Measurements from ENCODE around the gene SGSM2. TPM values are rescaled to one million over a fixed set of nuclear protein-coding genes. Genes with fewer than 3 reads are reported as not detected.
A peak's percentile ranks its signal among the peaks of the same experiment; 100 is the strongest.

Gene SGSM2
- total RNA-seq, 1 donor from 2014 or later = 39.1 TPM

DNA sequence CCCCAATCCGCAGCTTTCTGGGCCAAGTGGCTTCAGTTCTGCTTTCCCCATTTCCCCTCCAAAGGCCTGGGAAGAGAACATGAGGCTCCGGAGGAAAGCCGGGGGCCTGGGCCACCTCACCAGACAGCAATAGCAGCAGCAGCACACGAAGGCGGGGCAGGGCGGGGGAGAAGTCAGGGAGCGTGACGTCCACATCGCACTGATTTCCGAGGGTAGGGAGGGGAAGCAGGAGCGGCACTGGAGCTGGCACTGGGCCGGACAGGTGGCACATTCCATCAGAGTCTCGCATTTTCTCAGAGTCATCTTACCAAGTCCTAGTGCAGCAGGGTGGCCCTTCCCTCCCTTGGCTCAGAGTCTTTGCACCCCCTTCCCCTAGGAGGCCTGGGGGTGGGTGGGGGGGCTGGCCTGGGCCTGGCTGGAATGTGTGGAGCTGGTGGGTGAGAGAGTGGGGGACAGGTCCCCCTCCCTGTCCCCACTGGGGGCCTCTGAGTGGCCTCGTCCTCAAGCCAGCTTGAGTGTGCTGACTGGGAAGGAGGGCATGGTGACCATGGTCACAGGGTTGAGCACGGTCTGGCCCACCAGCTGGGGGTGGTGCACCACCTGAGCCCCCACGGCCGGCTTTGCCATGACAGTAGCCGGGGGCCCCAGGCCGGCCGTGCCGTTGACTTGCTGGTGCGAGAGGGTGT lies 49.2 kb downstream of the SGSM2 start:
- Mint-ChIP-seq H3K4me1 (ENCODE audit: low read depth) (peaks cover 10% of the 10 kb centered on the region), H3K9me3 (no peaks in the 10 kb centered on the region), H3K36me3 (ENCODE audit: low read depth) (peaks cover 5% of the 10 kb centered on the region), H3K27ac (no peak overlapping the region), H3K4me3 (no peak overlapping the region), H3K27me3 (ENCODE audit: insufficient read depth) (no peaks in the 10 kb centered on the region)
- intact Hi-C loops (cut with micrococcal nuclease) = no loop called here
- no peak for DNase-seq (ENCODE audit: low spot score)

DNA sequence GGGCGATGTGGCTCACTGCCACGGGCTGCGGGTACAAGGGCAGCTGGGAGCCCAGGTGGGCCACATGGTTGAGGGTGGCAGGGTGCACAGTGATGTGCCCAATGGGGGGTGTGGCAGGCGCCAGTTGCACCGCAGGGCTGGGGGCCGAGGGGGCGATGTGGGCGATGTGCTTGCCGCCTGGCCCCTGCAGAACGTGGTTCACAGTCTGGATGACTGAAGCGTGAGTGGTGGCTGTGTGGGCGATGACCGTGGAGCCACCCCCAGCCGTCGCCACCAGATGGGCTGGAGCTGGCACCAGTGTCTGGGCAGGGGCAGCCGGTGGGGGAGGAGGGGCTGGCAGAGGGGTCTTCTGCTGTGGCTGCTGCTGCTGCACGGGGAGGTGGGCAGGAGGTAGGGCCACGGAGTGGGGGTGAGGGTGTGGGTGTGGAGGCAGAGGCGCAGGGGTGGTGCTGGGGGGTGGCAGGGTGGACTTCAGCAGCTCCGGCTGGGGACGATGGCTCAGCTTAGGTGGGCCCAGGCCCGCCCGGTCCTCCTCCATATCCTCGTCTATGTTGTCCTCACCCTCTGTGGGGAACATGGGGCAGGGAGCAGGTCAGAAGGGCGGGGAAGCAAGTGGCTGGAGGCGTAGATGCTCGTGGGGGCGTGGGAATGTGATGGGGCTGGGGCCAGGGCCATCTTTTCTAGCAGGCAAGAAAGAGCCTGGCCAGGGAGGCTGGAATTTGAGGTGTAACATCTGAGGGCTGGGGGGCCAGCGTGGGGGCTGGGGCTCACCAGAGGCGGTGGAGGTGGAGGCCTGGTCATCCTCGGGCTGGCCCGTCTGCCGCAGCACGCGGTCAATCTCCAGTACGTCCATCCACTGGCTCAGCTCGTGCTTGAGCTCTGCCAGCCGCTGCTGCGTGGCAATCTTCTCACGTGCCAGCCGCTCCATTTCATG lies 50.1 kb downstream of the SGSM2 start:
- Mint-ChIP-seq H3K36me3 (ENCODE audit: low read depth) (peaks cover 9% of the 10 kb centered on the region), H3K27ac (peak overlapping the region; percentile 12), H3K4me1 (ENCODE audit: low read depth) (peaks cover 18% of the 10 kb centered on the region), H3K9me3 (no peaks in the 10 kb centered on the region), H3K27me3 (ENCODE audit: insufficient read depth) (no peaks in the 10 kb centered on the region), H3K4me3 (no peak overlapping the region)
- no peak for DNase-seq (ENCODE audit: low spot score)
- intact Hi-C loops (cut with micrococcal nuclease) = no loop called here

DNA sequence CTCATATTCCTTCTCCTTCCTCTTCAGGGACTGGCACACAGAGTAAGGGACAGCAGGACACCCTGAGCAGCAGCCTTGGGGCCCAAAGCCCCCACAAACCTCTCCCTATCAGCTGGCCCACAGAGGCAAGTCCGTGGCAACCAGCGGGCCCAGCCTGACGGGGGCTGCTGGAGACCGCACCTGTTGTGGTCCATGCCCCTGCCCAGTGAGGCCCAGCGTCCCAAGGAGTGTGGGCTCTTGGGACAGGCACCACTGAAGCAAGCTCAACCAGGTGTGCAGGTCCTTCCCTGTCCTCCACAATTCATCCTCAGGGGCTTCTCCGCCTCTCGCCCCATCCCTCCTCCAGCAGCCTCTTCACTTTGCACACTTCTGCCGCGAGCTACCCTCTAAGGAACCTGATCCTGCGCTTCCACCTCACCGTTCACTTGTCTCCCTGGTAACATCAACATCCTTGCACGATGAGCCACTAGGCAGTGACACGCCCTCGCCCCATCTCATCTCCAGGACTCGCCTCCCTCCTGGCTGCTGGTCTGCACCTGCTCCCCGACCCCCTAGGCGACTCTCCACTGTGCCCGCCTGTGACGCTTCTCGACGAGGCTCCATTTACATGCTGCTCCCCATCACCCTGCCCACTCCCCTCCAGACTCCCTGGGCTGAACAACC lies 50.9 kb downstream of the SGSM2 start:
- Mint-ChIP-seq H3K27me3 (ENCODE audit: insufficient read depth) (no peaks in the 10 kb centered on the region), H3K4me1 (ENCODE audit: low read depth) (peaks cover 20% of the 10 kb centered on the region), H3K4me3 (no peak overlapping the region), H3K27ac (no peak overlapping the region), H3K36me3 (ENCODE audit: low read depth) (peaks cover 9% of the 10 kb centered on the region), H3K9me3 (no peaks in the 10 kb centered on the region)
- intact Hi-C loops (cut with micrococcal nuclease) = no loop called here
- no peak for DNase-seq (ENCODE audit: low spot score)

DNA sequence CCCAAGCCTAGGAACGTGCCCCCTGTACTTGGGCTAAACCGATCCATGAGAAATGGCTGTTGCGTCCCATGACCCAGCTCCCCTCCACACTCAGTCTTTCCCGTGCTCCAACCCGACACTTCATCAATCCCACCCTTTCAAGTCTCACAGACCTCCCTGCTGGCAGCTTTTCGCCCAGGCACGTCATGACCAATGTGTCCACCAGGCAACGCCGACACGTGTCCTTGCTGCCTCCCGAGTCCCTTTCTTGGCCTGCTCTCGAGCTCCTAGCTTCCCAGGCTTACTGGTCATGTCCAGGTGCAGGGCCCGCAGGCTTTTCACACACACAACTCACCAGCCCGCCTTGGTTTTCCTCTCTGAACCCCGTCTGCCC lies 51.4 kb downstream of the SGSM2 start:
- H3K27me3 Mint-ChIP-seq (ENCODE audit: insufficient read depth) = no peaks in the 10 kb centered on the region
- no peak for DNase-seq (ENCODE audit: low spot score)
- H3K4me3 Mint-ChIP-seq = no peak overlapping the region
- H3K9me3 Mint-ChIP-seq = no peaks in the 10 kb centered on the region
- peaks cover 20% of the 10 kb centered on the region for H3K4me1 Mint-ChIP-seq (ENCODE audit: low read depth)
- peak overlapping the region; percentile 27 for H3K27ac Mint-ChIP-seq
- intact Hi-C loops (cut with micrococcal nuclease) = no loop called here
- peaks cover 9% of the 10 kb centered on the region for H3K36me3 Mint-ChIP-seq (ENCODE audit: low read depth)

DNA sequence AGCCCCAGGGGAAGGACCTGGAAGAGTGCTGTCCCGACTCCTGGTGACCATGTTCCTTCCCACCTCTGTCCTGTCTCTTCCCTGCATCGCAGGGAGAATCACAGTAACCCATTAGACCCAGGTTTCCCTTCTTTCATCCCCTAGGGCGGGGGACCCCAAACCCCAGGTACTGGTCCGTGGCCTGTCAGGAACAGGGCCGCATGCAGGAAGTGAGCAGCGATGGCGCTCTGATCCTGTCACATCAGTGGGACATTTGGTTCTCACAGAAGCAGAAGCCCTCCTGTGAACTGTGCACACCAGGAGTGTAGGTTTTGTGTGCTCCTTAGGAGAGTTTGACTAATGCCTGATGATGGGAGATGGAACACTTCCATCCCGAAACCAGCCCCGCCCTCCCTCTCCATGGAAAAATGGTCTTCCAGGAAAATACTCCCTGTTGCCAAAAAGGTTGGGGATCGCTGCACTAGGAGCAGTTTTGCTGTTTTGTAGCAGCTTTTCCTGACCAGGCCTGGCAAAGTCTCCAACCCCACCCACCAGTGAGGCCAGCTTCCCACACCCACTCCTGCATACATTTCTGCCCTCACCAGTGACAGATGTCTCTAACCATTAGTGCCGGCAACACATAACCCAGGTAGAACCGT lies 53.0 kb downstream of the SGSM2 start:
- H3K9me3 Mint-ChIP-seq = no peaks in the 10 kb centered on the region

DNA sequence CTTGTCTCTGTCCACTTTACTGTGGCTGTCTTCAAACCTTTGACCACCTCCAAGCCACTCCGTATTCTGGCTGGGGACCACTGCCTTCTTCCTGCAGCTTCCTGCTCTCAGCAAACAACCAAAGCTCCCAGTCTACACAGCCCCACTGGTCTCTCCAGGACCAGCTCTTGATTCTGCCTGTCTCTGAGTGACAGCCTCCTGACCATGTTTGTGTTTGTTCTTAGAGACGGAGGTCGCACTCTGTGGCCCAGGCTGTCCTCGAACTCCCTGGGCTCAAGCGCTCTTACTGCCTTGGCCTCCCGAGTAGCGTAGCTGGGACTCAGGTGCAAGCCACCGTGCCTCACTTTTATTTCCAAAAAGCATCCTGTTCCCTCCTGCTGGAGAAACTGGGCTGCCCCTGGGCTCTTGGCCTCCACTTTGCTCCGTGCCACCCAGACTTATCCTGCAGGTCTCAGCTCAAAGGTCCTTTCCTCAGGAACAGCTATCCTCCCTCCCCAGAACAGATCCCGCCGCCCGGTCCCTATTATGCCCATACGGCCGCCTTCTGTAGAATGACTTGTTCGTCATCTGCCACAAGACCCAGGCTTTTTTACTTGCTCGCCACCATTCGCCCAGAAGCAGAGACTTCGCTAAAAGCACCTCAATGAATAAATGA lies 54.4 kb downstream of the SGSM2 start:
- peaks cover 9% of the 10 kb centered on the region for H3K36me3 Mint-ChIP-seq (ENCODE audit: low read depth)
- H3K27ac Mint-ChIP-seq = peak overlapping the region; percentile 94
- H3K9me3 Mint-ChIP-seq = no peaks in the 10 kb centered on the region
- peak overlapping the region; percentile 88 for H3K4me3 Mint-ChIP-seq
- no peak for DNase-seq (ENCODE audit: low spot score)
- intact Hi-C loops (cut with micrococcal nuclease) = loop anchor here (1.0 to 5.0 kb wide), 8 partner anchors 9 to 559 kb away; partner anchors contain the start of genes CLUH, HIC1, MNT and PAFAH1B1
- H3K4me1 Mint-ChIP-seq (ENCODE audit: low read depth) = peaks cover 26% of the 10 kb centered on the region
- no peaks in the 10 kb centered on the region for H3K27me3 Mint-ChIP-seq (ENCODE audit: insufficient read depth)

More for the DNA sequence above, 53.0 kb downstream of the SGSM2 start:
- intact Hi-C loops (cut with micrococcal nuclease) = loop anchor here (5.0 kb wide), 2 partner anchors 128 to 558 kb away; partner anchors contain the start of gene RPA1
- peak overlapping the region; percentile 26 for H3K4me3 Mint-ChIP-seq
- peaks cover 20% of the 10 kb centered on the region for H3K4me1 Mint-ChIP-seq (ENCODE audit: low read depth)
- no peak for DNase-seq (ENCODE audit: low spot score)
- peak overlapping the region; percentile 18 for H3K27ac Mint-ChIP-seq
- peaks cover 9% of the 10 kb centered on the region for H3K36me3 Mint-ChIP-seq (ENCODE audit: low read depth)
- no peaks in the 10 kb centered on the region for H3K27me3 Mint-ChIP-seq (ENCODE audit: insufficient read depth)

DNA sequence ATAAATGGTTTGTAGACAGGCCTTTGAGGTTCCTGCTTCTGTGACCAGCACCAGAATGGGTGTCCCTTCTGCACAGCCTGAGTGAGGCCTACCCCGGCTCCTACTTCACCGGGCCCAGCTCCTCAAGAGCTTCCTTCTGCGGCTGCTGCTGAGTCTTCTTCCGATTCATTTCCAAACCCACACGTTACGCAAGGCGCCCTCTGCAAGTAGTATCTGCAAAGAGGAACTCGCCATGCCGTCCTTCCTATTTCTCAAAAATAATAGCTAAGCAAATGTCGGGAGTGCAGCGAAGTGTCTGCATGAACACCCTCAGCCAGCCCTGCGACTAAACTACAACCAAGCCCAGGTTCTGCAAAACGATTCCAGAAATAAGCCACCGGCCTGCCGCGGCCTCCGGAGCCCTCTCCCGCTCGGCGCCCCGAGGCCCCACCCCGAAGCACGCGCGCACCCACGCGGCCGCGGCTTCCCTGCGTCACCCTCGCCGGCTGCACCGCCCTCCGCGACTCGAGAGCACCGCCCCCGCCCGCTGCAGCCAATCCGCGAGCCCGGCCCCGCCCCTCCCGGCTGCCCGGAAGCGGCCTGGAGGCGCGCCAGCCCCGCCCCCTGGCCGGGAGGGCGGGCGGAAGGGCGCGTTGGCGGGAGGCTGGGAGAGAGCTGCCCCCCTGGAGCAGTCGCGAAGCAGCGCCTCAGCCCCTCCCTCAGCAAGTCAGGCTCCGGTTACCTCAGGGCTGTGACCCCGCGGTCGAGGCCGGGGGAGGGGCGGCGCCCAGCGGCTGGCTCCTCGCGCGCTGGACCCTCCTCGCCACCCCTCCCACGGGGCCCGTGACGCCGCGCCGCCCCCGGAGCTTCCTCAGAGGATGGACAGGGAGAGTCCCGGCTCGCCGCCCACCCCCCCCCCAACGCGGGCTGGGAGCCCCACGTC lies 55.2 kb downstream of the SGSM2 start:
- intact Hi-C loops (cut with micrococcal nuclease) = loop anchor here (1.0 to 5.0 kb wide), 8 partner anchors 9 to 560 kb away; partner anchors contain the start of genes CLUH, HIC1, MNT and PAFAH1B1
- Mint-ChIP-seq H3K4me3 (peak overlapping the region; percentile 88), H3K4me1 (ENCODE audit: low read depth) (peaks cover 34% of the 10 kb centered on the region), H3K27me3 (ENCODE audit: insufficient read depth) (no peaks in the 10 kb centered on the region), H3K36me3 (ENCODE audit: low read depth) (peaks cover 9% of the 10 kb centered on the region), H3K9me3 (no peaks in the 10 kb centered on the region), H3K27ac (peak overlapping the region; percentile 96)
- peak; percentile 98 for DNase-seq (ENCODE audit: low spot score)

DNA sequence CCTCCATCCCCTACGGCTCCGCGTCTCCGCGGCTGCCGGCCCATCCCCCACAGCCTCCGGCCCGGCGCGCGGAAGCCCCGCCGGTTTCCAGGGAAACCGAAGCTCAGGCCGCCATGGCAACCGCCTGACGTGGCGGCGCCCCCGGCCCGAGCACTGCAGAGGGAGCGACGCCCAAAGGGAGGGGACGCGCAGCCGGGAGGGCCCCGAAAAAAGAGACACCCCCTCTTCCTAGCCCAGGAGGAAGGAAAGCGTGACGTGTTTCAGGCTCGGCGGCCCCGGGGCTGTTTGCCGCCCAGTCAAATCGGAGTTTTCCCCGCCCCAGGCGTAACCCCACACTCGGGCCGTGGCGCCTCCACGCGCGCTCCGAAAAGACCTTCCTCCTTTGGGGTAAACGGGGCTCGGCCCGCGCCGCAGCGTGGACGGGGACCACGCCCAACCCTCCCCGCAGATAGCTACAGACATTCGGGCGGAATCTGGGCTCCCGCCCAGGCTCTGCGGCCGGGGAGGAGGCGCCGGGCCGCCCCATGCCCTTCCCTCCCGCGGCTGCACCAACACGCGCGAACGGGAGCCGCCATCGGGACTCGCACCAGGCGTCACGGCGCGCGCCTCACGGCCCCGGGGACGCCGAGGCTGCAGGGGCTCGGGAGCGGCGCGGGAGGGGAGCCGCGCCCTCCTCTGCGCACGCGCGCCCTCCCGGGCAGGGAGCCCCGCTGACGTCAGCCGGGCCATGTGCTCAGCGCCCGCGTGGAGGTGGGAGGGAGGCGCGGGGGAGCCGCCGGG lies 56.1 kb downstream of the SGSM2 start:
- Mint-ChIP-seq H3K27me3 (ENCODE audit: insufficient read depth) (no peaks in the 10 kb centered on the region), H3K4me1 (ENCODE audit: low read depth) (peaks cover 42% of the 10 kb centered on the region), H3K36me3 (ENCODE audit: low read depth) (peaks cover 9% of the 10 kb centered on the region), H3K27ac (peak overlapping the region; percentile 96), H3K9me3 (no peaks in the 10 kb centered on the region), H3K4me3 (peak overlapping the region; percentile 82)
- peak; percentile 88 for DNase-seq (ENCODE audit: low spot score)
- intact Hi-C loops (cut with micrococcal nuclease) = loop anchor here (2.0 to 5.0 kb wide), 6 partner anchors 57 to 561 kb away; partner anchors contain the start of genes CLUH, HIC1, PAFAH1B1 and RPA1

DNA sequence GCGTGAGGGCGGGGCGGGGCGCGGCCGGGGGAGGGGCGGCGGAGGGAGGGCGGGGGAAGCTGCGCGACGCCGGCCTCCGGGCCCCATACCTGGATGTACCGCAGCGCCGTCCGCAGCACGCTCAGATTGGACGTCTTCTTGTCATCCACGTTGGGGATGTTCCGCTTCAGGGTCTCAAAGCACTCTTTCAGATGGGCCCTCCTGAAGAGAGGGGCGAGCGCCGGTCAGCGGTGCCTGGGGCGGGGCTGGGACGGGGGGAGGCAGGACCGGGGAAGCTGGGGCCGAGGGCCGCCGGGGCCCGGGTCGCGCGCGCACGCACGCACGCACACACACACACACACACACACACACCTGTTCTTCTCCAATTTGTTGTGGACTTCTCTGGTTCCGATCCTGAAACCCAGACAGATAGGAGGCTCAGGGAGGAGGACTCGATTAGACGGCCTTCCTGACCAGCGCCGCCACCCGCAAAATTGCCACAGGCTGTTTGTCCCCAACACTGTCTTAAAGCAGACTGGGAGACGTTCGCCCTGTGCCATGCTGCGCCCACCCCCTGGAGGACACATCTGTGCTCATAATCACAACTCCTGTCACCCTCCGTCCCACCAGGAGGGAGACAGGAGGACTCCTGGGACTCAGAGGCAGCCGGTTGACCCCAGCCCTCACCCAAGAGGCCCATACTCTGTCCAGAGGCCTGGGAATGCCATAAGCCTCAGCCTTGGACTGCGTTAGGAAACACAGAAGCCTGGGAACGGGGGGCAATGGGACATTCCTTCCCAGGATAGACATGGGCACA lies 56.9 kb downstream of the SGSM2 start:
- intact Hi-C loops (cut with micrococcal nuclease) = loop anchor here (2.0 to 5.0 kb wide), 6 partner anchors 57 to 562 kb away; partner anchors contain the start of genes CLUH, HIC1, PAFAH1B1 and RPA1
- DNase-seq (ENCODE audit: low spot score) = no peak

DNA sequence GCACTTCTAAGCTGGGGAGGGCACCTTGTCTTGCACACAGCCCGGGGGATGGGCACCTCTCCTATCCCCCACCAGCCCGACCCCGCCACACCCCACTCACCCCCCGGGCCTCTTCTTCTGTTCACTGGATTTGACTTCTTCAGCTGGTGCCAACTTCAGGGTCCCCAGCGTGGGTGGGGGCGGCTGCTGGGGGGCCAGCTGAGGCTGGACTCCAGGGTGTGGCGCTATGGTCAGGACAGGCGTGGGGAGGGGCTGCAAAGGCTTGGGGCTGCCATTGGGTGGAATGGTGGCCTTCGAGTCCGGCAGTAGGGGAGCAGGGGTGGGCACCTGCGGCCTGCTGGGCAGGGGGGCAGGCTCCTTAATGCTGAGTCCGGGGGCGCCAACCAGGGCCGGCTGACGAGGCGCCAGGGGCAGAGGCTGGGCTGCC lies 57.5 kb downstream of the SGSM2 start:
- peak overlapping the region; percentile 65 for H3K4me3 Mint-ChIP-seq
- H3K9me3 Mint-ChIP-seq = no peaks in the 10 kb centered on the region
- H3K27me3 Mint-ChIP-seq (ENCODE audit: insufficient read depth) = no peaks in the 10 kb centered on the region
- H3K4me1 Mint-ChIP-seq (ENCODE audit: low read depth) = peaks cover 47% of the 10 kb centered on the region
- peaks cover 7% of the 10 kb centered on the region for H3K36me3 Mint-ChIP-seq (ENCODE audit: low read depth)
- no peak overlapping the region for H3K27ac Mint-ChIP-seq
- intact Hi-C loops (cut with micrococcal nuclease) = loop anchor here (5.0 kb wide), 2 partner anchors 132 to 562 kb away; partner anchors contain the start of gene RPA1
- no peak for DNase-seq (ENCODE audit: low spot score)

More for the DNA sequence above, 56.9 kb downstream of the SGSM2 start:
- H3K4me1 Mint-ChIP-seq (ENCODE audit: low read depth) = peaks cover 47% of the 10 kb centered on the region
- H3K27ac Mint-ChIP-seq = peak overlapping the region; percentile 95
- no peaks in the 10 kb centered on the region for H3K9me3 Mint-ChIP-seq
- H3K36me3 Mint-ChIP-seq (ENCODE audit: low read depth) = peaks cover 7% of the 10 kb centered on the region
- H3K4me3 Mint-ChIP-seq = peak overlapping the region; percentile 84
- H3K27me3 Mint-ChIP-seq (ENCODE audit: insufficient read depth) = no peaks in the 10 kb centered on the region
